ENCODE measurements around the gene VASP. TPM values are rescaled to one million over a fixed set of nuclear protein-coding genes. Genes with fewer than 3 reads are reported as not detected.

VASP gene
- polyA plus RNA-seq, 1 donor from 2014 or later: 6.1 TPM

DNA sequence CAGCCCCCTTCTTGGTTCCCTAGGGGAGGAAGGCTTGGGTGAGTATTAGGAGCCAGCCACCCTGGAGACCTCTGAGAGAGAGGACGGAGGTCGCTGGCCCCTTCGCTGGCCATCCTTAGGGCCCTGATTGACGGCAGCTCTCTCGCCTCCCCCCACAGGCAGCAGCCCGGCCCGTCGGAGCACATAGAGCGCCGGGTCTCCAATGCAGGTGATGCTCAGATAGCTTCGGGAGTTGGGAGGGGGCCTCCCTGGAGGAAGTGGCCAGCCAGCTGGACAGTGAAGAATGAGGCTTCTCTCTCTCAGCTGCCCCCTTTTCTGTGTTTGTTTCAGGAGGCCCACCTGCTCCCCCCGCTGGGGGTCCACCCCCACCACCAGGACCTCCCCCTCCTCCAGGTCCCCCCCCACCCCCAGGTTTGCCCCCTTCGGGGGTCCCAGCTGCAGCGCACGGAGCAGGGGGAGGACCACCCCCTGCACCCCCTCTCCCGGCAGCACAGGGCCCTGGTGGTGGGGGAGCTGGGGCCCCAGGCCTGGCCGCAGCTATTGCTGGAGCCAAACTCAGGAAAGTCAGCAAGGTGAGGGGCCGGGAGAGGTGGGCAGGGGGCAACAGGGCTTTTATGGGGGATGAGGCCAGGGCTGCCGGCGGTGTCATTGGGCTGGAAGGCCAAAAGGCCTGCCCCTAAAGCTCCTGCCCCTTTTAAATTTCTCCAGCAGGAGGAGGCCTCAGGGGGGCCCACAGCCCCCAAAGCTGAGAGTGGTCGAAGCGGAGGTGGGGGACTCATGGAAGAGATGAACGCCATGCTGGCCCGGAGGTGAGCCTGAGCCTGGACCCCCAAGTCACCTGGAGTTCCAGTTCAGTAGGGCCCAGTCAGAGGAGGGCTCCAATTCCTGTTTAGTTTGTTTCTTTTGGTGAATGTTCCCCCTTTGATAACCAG, 15.0 kb downstream of the VASP start:
- Histone ChIP-seq H3K36me3 (ENCODE audit: insufficient read depth, low read length) (no peaks in the 10 kb centered on the region), H3K4me2 (ENCODE audit: low read length) (no peak overlapping the region)

DNA sequence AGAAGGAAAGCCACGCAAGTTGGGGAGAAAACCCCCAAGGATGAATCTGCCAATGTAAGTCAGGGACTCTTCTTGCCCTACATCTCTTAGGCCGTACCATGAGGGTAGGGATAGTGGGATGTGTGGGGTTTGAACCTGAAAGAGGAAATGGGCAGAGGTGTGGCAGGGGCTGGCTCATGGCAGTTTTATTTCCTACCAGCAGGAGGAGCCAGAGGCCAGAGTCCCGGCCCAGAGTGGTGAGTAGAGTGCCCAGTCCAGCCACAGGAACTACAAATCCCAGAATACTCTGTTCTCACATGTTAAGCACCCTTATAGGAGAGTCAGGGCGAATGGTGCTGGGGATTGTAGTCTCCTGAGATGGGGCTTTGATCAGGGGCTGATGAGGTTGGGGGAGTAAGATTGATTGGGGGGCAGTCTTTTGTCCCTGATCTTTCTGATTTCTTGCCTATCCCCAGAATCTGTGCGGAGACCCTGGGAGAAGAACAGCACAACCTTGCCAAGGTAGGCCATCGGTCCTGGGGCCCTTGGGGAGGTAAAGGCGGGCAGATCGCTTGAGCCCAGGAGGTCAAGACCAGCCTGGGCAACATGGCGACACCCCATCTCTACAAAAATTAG, 16.5 kb downstream of the VASP start:
- H3K36me3 ChIP-seq (ENCODE audit: insufficient read depth, low read length): no peaks in the 10 kb centered on the region
- TF ChIP-seq, protein P1, sequence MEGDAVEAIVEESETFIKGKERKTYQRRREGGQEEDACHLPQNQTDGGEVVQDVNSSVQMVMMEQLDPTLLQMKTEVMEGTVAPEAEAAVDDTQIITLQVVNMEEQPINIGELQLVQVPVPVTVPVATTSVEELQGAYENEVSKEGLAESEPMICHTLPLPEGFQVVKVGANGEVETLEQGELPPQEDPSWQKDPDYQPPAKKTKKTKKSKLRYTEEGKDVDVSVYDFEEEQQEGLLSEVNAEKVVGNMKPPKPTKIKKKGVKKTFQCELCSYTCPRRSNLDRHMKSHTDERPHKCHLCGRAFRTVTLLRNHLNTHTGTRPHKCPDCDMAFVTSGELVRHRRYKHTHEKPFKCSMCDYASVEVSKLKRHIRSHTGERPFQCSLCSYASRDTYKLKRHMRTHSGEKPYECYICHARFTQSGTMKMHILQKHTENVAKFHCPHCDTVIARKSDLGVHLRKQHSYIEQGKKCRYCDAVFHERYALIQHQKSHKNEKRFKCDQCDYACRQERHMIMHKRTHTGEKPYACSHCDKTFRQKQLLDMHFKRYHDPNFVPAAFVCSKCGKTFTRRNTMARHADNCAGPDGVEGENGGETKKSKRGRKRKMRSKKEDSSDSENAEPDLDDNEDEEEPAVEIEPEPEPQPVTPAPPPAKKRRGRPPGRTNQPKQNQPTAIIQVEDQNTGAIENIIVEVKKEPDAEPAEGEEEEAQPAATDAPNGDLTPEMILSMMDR (IDR thresholded peaks at IDR 0.05; ENCODE audit: poor library complexity, severe bottlenecking): peak; percentile 79
- no peak for TF ChIP-seq EZH2 (IDR thresholded peaks at IDR 0.05; ENCODE audit: borderline replicate concordance, insufficient read depth, low read length, poor library complexity, severe bottlenecking)
- TF ChIP-seq SMC3 (conservative IDR thresholded peaks at IDR 0.05; ENCODE audit: poor library complexity): peak; percentile 75
- no peak for TF ChIP-seq EP300 (conservative IDR thresholded peaks at IDR 0.05; ENCODE audit: poor library complexity, severe bottlenecking)
- no peak for TF ChIP-seq TAF1 (IDR thresholded peaks at IDR 0.05; ENCODE audit: low read depth)
- TF ChIP-seq, protein P2, sequence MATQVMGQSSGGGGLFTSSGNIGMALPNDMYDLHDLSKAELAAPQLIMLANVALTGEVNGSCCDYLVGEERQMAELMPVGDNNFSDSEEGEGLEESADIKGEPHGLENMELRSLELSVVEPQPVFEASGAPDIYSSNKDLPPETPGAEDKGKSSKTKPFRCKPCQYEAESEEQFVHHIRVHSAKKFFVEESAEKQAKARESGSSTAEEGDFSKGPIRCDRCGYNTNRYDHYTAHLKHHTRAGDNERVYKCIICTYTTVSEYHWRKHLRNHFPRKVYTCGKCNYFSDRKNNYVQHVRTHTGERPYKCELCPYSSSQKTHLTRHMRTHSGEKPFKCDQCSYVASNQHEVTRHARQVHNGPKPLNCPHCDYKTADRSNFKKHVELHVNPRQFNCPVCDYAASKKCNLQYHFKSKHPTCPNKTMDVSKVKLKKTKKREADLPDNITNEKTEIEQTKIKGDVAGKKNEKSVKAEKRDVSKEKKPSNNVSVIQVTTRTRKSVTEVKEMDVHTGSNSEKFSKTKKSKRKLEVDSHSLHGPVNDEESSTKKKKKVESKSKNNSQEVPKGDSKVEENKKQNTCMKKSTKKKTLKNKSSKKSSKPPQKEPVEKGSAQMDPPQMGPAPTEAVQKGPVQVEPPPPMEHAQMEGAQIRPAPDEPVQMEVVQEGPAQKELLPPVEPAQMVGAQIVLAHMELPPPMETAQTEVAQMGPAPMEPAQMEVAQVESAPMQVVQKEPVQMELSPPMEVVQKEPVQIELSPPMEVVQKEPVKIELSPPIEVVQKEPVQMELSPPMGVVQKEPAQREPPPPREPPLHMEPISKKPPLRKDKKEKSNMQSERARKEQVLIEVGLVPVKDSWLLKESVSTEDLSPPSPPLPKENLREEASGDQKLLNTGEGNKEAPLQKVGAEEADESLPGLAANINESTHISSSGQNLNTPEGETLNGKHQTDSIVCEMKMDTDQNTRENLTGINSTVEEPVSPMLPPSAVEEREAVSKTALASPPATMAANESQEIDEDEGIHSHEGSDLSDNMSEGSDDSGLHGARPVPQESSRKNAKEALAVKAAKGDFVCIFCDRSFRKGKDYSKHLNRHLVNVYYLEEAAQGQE (IDR thresholded peaks at IDR 0.05; ENCODE audit: borderline replicate concordance): no peak
- TF ChIP-seq MXI1 (conservative IDR thresholded peaks at IDR 0.05; ENCODE audit: poor library complexity, severe bottlenecking): no peak

More for the DNA sequence above, 15.0 kb downstream of the VASP start:
- no peak overlapping the region for H3K9ac ChIP-seq (ENCODE audit: low read length)
- no peaks in the 10 kb centered on the region for H4K20me1 ChIP-seq (ENCODE audit: insufficient read depth)
- no peaks in the 10 kb centered on the region for H3F3A ChIP-seq (ENCODE audit: insufficient read depth, low read length, poor library complexity, severe bottlenecking)
- no peak overlapping the region for H2AFZ ChIP-seq (ENCODE audit: low read depth, low read length)
- H3K9me3 ChIP-seq (ENCODE audit: low read length): no peaks in the 10 kb centered on the region
- H3K27me3 ChIP-seq (ENCODE audit: insufficient read depth, low read depth, low read length): no peaks in the 10 kb centered on the region
- H3K4me3 ChIP-seq (ENCODE audit: low read length): no peak overlapping the region
- no peak overlapping the region for H3K27ac ChIP-seq (ENCODE audit: low read length)
- TF ChIP-seq, protein P1 (IDR thresholded peaks at IDR 0.05; ENCODE audit: poor library complexity, severe bottlenecking): no peak
- TF ChIP-seq EP300 (conservative IDR thresholded peaks at IDR 0.05; ENCODE audit: poor library complexity, severe bottlenecking): no peak
- TF ChIP-seq EZH2 (IDR thresholded peaks at IDR 0.05; ENCODE audit: borderline replicate concordance, insufficient read depth, low read length, poor library complexity, severe bottlenecking): no peak
- no peak for TF ChIP-seq SMC3 (conservative IDR thresholded peaks at IDR 0.05; ENCODE audit: poor library complexity)
- no peak for TF ChIP-seq MXI1 (conservative IDR thresholded peaks at IDR 0.05; ENCODE audit: poor library complexity, severe bottlenecking)
- TF ChIP-seq POLR2AphosphoS5 (IDR thresholded peaks at IDR 0.05): no peak
- no peak for TF ChIP-seq RAD21 (conservative IDR thresholded peaks at IDR 0.05)
- TF ChIP-seq TAF1 (IDR thresholded peaks at IDR 0.05; ENCODE audit: low read depth): no peak
- TF ChIP-seq, protein P2 (IDR thresholded peaks at IDR 0.05; ENCODE audit: borderline replicate concordance): no peak
- no peaks in the 10 kb centered on the region for H3K9me2 ChIP-seq (ENCODE audit: insufficient read depth, low read length)
- H3K79me2 ChIP-seq (replicated peaks; ENCODE audit: insufficient read depth, low read length): no peaks in the 10 kb centered on the region

More for the DNA sequence above, 16.5 kb downstream of the VASP start:
- Histone ChIP-seq H3K9ac (ENCODE audit: low read length) (no peak overlapping the region), H4K20me1 (ENCODE audit: insufficient read depth) (no peaks in the 10 kb centered on the region), H3K27ac (ENCODE audit: low read length) (no peak overlapping the region), H3K4me2 (ENCODE audit: low read length) (no peak overlapping the region), H3K4me3 (ENCODE audit: low read length) (no peak overlapping the region), H3K27me3 (ENCODE audit: insufficient read depth, low read depth, low read length) (no peaks in the 10 kb centered on the region), H3K9me2 (ENCODE audit: insufficient read depth, low read length) (no peaks in the 10 kb centered on the region), H3K79me2 (replicated peaks; ENCODE audit: insufficient read depth, low read length) (no peaks in the 10 kb centered on the region), H2AFZ (ENCODE audit: low read depth, low read length) (no peak overlapping the region), H3K9me3 (ENCODE audit: low read length) (no peaks in the 10 kb centered on the region), H3F3A (ENCODE audit: insufficient read depth, low read length, poor library complexity, severe bottlenecking) (no peaks in the 10 kb centered on the region)
